ENCODE measurements around the gene RHOG. TPM values are rescaled to one million over a fixed set of nuclear protein-coding genes. Genes with fewer than 3 reads are reported as not detected.

Gene RHOG
- total and polyA plus RNA-seq, 2 experiments from 2014 or later, result 18.0 to 36.9 TPM

- TF ChIP-seq EZH2 (IDR thresholded peaks at IDR 0.05; ENCODE audit: borderline replicate concordance), result no peak
- TF ChIP-seq, protein P1, sequence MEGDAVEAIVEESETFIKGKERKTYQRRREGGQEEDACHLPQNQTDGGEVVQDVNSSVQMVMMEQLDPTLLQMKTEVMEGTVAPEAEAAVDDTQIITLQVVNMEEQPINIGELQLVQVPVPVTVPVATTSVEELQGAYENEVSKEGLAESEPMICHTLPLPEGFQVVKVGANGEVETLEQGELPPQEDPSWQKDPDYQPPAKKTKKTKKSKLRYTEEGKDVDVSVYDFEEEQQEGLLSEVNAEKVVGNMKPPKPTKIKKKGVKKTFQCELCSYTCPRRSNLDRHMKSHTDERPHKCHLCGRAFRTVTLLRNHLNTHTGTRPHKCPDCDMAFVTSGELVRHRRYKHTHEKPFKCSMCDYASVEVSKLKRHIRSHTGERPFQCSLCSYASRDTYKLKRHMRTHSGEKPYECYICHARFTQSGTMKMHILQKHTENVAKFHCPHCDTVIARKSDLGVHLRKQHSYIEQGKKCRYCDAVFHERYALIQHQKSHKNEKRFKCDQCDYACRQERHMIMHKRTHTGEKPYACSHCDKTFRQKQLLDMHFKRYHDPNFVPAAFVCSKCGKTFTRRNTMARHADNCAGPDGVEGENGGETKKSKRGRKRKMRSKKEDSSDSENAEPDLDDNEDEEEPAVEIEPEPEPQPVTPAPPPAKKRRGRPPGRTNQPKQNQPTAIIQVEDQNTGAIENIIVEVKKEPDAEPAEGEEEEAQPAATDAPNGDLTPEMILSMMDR (IDR thresholded peaks at IDR 0.05; ENCODE audit: poor library complexity), result no peak
- no peak for TF ChIP-seq EZH2phosphoT487 (IDR thresholded peaks at IDR 0.05; ENCODE audit: low read depth, severe bottlenecking, unreplicated experiment)
- Histone ChIP-seq H3K79me2 (peaks cover 73% of the 10 kb centered on the region), H3K36me3 (replicated peaks; ENCODE audit: insufficient read depth, low read depth) (no peaks in the 10 kb centered on the region), H4K20me1 (ENCODE audit: insufficient read depth, poor library complexity, severe bottlenecking) (no peaks in the 10 kb centered on the region), H3K4me3 (no peak overlapping the region), H3K4me2 (no peak overlapping the region), H3K4me1 (ENCODE audit: insufficient read depth) (peaks cover 26% of the 10 kb centered on the region), H3K27ac (peak overlapping the region; percentile 82), H3K27me3 (no peaks in the 10 kb centered on the region), H3K9me3 (ENCODE audit: low read depth) (no peaks in the 10 kb centered on the region), H3K9me2 (replicated peaks; ENCODE audit: insufficient read depth) (no peaks in the 10 kb centered on the region), H2AFZ (no peak overlapping the region)
- WGBS (ENCODE audit: low lambda C conversion rate, missing lambda C conversion rate), result 57% methylated on average over 8 of the region's 8 CpGs
- DNase-seq (ENCODE audit: low spot score), result no peak
Measured at GRCh38 chr11:3877364-3878257, 36.9 kb upstream of the RHOG start.

DNA sequence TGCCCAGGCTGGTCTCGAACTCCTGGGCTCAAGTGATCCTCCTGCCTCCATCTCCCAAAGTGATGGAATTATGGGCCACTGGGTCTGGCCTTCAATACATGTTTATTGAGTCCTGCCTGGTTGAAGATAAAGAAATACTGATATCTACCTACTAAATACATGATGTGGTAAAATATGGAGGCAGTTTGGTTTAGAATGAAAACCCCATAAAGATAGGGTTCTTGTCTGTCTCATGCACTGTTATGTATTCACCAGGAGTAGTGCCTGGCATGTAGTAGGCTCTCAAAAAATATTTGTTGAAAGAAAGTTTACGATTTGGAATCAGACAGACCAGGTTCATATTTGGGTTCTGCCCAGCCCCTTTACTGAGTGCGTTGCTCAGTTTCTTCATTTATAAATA, 35.9 kb upstream of the RHOG start:
- H3K9me2 ChIP-seq (replicated peaks; ENCODE audit: insufficient read depth), result no peaks in the 10 kb centered on the region
- H3K79me2 ChIP-seq, result peaks cover 71% of the 10 kb centered on the region
- no peaks in the 10 kb centered on the region for H3K27me3 ChIP-seq
- H3K4me3 ChIP-seq, result no peak overlapping the region
- H3K9me3 ChIP-seq (ENCODE audit: low read depth), result no peaks in the 10 kb centered on the region
- no peak overlapping the region for H2AFZ ChIP-seq
- no peak overlapping the region for H3K4me2 ChIP-seq
- TF ChIP-seq EZH2 (IDR thresholded peaks at IDR 0.05; ENCODE audit: borderline replicate concordance), result no peak
- no peaks in the 10 kb centered on the region for H4K20me1 ChIP-seq (ENCODE audit: insufficient read depth, poor library complexity, severe bottlenecking)
- no peaks in the 10 kb centered on the region for H3K36me3 ChIP-seq (replicated peaks; ENCODE audit: insufficient read depth, low read depth)
- 80% methylated on average over 3 of the region's 3 CpGs for WGBS (ENCODE audit: low lambda C conversion rate, missing lambda C conversion rate)
- no peak for DNase-seq (ENCODE audit: low spot score)
- H3K4me1 ChIP-seq (ENCODE audit: insufficient read depth), result peaks cover 26% of the 10 kb centered on the region
- no peak overlapping the region for H3K27ac ChIP-seq

DNA sequence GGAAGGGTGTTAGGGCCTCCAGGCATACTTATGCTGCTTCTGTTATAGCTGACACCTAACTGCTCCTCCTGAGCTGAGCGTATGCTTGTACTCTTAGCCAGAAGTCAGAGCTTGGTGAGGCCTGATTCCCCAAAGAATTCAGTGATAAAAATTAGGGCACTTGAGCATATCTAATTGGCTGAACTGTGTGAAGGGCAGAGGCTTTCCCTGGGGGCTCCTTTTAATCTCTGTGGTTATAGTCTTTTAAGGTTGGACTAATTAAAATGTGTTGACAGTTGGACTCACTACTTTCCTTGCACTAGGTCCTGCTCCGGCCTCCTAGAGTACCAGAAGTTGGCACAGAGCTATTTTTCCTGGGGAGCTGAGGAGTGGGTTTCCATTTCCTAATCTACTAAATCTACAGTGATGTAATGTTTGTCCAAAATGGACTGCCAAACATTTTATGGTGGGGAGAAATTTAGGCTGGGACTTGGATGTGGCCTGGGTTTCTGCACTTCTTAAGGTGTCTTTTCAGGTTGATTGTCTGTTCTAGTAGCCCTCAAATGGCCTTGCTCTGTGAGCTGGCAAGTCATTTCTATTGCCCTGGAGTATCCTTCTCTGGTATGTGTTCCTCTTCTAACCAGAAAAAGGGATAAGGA, 33.1 kb upstream of the RHOG start:
- no peaks in the 10 kb centered on the region for H3K9me2 ChIP-seq (replicated peaks; ENCODE audit: insufficient read depth)
- DNase-seq (ENCODE audit: low spot score), result no peak
- H3K9me3 ChIP-seq (ENCODE audit: low read depth), result no peaks in the 10 kb centered on the region
- H3K27ac ChIP-seq, result no peak overlapping the region
- H3K79me2 ChIP-seq, result peaks cover 74% of the 10 kb centered on the region
- peaks cover 19% of the 10 kb centered on the region for H3K4me1 ChIP-seq (ENCODE audit: insufficient read depth)
- H3K4me2 ChIP-seq, result no peak overlapping the region
- no peaks in the 10 kb centered on the region for H3K27me3 ChIP-seq
- no peaks in the 10 kb centered on the region for H3K36me3 ChIP-seq (replicated peaks; ENCODE audit: insufficient read depth, low read depth)
- WGBS (ENCODE audit: low lambda C conversion rate, missing lambda C conversion rate), result 100% methylated on average over 2 of the region's 2 CpGs
- TF ChIP-seq EZH2phosphoT487 (IDR thresholded peaks at IDR 0.05; ENCODE audit: low read depth, severe bottlenecking, unreplicated experiment) (no peak), EZH2 (IDR thresholded peaks at IDR 0.05; ENCODE audit: borderline replicate concordance) (no peak)
- TF ChIP-seq, protein P1 (IDR thresholded peaks at IDR 0.05; ENCODE audit: poor library complexity), result no peak
- no peaks in the 10 kb centered on the region for H4K20me1 ChIP-seq (ENCODE audit: insufficient read depth, poor library complexity, severe bottlenecking)
- H2AFZ ChIP-seq, result no peak overlapping the region
- H3K4me3 ChIP-seq, result no peak overlapping the region
